HFF-Myc (cell line): ENCODE data around the gene GFOD2.

Experiments
- DNase-seq: peaks from one replicate; pipeline ENCODE4 v3.0.0-alpha.2; 2011; ENCODE audit warnings: low read depth; ENCODE audit errors: extremely low read depth
- H3K4me3 ChIP-seq: replicated peaks from 2 replicates; pipeline ENCODE4 v1.5.1; 2011; ENCODE audit warnings: low read depth, mild to moderate bottlenecking, control low read depth, low read length
- TF ChIP-seq, protein P1 (sequence below): IDR thresholded peaks from 2 replicates; pipeline ENCODE4 v1.5.1; 2012; ENCODE audit warnings: mild to moderate bottlenecking, low read depth, low read length, control low read depth; ENCODE audit errors: missing control alignments

GFOD2 gene

DNA sequence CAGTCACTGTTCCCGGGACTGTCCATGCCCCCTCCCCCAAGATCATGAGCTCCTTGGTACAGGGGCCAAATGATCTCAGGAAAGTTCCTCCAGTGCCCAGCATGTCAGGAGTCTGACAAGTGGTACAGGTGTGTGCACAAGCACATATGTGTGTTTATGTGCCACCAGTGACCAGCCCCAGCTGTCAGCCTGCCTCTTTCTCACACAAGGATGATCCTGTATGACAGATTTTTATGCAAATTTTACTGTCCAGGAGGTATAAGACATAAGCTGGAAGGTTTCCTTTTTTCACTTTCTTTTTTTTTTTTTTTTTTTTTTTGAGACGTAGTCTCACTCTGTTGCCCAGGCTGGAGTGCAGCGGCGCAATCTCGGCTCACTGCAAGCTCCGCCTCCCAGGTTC, 31.4 kb upstream of the GFOD2 start:
- TF ChIP-seq, protein P1, sequence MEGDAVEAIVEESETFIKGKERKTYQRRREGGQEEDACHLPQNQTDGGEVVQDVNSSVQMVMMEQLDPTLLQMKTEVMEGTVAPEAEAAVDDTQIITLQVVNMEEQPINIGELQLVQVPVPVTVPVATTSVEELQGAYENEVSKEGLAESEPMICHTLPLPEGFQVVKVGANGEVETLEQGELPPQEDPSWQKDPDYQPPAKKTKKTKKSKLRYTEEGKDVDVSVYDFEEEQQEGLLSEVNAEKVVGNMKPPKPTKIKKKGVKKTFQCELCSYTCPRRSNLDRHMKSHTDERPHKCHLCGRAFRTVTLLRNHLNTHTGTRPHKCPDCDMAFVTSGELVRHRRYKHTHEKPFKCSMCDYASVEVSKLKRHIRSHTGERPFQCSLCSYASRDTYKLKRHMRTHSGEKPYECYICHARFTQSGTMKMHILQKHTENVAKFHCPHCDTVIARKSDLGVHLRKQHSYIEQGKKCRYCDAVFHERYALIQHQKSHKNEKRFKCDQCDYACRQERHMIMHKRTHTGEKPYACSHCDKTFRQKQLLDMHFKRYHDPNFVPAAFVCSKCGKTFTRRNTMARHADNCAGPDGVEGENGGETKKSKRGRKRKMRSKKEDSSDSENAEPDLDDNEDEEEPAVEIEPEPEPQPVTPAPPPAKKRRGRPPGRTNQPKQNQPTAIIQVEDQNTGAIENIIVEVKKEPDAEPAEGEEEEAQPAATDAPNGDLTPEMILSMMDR, result no peak
- no peak for DNase-seq
- H3K4me3 ChIP-seq, result no peak overlapping the region

DNA sequence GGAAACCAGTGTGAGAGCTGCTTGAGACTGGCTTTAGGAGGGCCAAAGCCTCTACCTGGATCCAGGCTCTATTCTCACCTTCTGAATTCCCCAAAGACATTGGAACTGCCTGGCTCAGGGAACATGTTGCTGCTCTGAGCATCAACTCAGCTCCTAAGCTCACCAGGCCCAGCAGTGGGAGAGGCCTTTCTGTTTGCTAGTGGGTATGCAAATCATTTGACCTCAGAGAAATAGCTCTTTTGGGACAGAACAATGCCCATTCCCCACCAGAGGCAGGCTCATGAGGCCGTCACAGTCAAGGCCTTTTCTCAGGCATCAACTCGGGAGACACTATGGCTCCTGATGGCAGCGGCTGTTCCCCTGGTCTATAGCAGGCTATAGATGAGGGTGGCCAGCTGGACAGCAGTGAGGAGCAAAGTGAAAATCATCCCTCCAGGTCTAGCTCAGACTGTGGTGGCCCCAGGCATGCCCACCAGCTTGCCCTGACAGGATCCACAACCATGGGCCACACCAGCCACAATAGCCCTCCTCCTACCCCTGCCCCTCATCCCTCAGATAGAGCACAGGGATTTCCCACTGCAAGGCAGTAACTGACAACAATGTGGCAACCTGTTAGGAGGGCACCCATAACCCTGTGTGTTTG, 30.4 kb upstream of the GFOD2 start:
- no peak overlapping the region for H3K4me3 ChIP-seq
- TF ChIP-seq, protein P1, result no peak
- DNase-seq, result no peak

DNA sequence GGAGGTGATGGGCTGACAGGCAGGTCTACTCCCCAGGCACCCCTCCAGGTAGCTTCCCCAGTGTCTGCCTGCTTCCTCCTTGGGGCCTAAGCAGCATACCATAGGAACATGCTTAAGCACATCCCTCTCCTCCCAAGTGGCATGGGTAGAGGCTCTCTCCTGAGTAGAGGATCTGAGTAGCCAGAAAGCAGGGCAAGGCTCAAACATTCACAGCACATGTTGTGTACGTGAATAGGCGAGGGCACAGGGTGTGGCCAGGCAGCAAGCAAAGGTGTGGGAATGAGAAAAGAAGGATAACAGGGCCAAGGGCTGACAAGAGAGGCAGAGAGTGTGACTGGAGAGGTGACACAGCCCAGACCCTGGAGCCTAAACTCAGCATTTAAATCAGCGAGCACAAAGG, 29.7 kb upstream of the GFOD2 start:
- TF ChIP-seq, protein P1, result no peak
- DNase-seq, result no peak
- no peak overlapping the region for H3K4me3 ChIP-seq

DNA sequence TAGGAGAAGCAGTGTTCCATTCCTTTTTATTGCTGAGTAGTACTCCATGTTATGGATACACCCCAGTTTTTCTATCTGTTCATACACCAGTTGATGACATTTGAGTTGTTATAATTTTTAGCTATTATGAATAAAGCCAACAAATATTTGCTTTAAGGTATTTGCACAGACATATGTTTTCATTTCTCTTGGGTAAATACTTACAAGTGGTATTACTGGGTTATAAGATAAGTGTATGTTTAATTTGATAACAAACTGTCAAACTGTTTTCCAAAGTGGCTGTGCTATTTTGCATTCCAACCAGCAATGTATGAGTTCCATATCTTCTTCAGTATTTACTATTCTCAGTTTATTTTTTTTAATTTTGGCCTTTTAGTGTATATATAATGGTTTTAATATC, 27.7 kb upstream of the GFOD2 start:
- H3K4me3 ChIP-seq, result no peak overlapping the region
- TF ChIP-seq, protein P1, result no peak
- DNase-seq, result no peak

DNA sequence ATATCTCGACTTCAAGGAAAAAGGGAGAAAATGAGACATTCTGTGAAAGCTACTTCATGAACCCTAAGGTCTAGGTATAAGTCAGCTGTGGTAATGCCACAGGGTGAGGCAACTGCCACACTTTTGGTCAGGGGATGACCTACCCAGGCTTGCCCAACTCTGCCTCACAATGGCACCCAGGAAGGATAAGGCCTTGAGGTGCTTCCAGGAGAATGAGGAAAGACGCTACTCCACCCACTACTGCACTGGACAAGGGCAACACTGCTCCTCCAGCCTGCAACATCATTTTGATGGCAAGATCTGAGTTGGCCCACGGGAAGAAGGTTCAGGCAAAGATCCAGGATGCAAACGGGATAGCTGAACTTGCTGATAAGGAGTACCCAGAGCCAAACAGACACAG, 22.0 kb upstream of the GFOD2 start:
- TF ChIP-seq, protein P1, result no peak
- no peak overlapping the region for H3K4me3 ChIP-seq
- no peak for DNase-seq

DNA sequence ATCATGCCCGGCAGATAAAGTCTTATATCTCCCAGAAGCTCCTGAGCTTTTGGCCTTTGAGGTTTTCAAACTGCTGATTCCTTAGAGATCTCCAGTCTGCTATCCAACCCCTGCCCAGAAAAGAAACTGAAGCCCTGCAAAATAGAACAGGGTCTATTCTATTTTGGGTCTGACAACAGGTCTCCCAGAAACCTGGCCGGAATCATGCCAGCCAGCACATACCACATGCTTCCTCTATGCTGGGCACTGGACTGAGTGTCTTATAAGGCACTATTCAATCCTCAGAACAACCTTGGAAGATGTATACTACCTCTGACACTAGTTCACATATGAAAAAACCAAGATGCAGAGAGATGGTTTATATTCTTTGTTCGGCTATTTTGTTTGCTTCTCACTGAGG, 21.3 kb upstream of the GFOD2 start:
- TF ChIP-seq, protein P1, result no peak
- no peak for DNase-seq
- H3K4me3 ChIP-seq, result no peak overlapping the region

DNA sequence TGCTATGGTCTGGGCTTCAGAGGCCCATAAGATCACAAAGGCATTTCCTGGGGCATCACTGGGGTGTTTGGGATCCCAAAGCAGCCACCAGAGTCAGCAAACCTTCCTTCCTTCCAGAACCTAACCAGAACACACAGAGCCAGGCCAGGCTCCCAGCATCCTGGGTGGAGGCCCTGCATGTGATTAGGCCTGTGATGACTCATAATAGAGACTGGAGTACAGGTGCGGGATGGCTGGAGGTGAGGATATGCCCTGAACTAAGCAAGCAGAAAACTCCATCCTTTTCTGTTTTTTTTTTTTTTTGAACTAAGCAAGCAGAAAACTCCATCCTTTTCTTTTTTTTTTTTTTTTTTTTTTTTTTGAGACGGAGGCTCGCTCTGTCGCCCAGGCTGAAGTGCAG, 17.7 kb upstream of the GFOD2 start:
- H3K4me3 ChIP-seq, result no peak overlapping the region
- TF ChIP-seq, protein P1, result no peak
- no peak for DNase-seq
